Prostate gland (tissue), 2 donors: ENCODE results near the gene GZMH.

Source experiments
- CTCF ChIP-seq, 4 experiments: fragments of 200-600 bp in 2 of 4; fragments of 450-650 bp in 2 of 4; sonication (generic) in 2 of 4; IDR thresholded peaks; 1 replicate in 3 of 4; 2 replicates in 1 of 4; pipeline ENCODE4 v1.5.1; 2016 to 2019; ENCODE audit warnings: antibody characterized with exemption in 4 of 4, mild to moderate bottlenecking in 2 of 4, moderate library complexity in 2 of 4
- POLR2A ChIP-seq: fragments of 450-650 bp; IDR thresholded peaks from one replicate; pipeline ENCODE4 v1.6.1; 2016; ENCODE audit warnings: antibody characterized with exemption, mild to moderate bottlenecking
- POLR2AphosphoS5 ChIP-seq: sonication (generic); formaldehyde crosslinking; IDR thresholded peaks from one replicate; pipeline ENCODE4 v1.6.1; 2017; ENCODE audit warnings: antibody characterized with exemption

- TF ChIP-seq CTCF (IDR thresholded peaks at IDR 0.05) (no peak), POLR2A (no peak), POLR2AphosphoS5 (no peak)
These were observed 20.0 kb upstream of the GZMH start for GRCh38 chr14:24629521-24629920.
